ENCODE measurements around the gene DEAF1.
"Not testable (repeated sequence)": the region's sequence is repeated elsewhere in the genome, so short reads cannot be mapped to it uniquely, and the experiment has no call there.

Gene DEAF1

DNA sequence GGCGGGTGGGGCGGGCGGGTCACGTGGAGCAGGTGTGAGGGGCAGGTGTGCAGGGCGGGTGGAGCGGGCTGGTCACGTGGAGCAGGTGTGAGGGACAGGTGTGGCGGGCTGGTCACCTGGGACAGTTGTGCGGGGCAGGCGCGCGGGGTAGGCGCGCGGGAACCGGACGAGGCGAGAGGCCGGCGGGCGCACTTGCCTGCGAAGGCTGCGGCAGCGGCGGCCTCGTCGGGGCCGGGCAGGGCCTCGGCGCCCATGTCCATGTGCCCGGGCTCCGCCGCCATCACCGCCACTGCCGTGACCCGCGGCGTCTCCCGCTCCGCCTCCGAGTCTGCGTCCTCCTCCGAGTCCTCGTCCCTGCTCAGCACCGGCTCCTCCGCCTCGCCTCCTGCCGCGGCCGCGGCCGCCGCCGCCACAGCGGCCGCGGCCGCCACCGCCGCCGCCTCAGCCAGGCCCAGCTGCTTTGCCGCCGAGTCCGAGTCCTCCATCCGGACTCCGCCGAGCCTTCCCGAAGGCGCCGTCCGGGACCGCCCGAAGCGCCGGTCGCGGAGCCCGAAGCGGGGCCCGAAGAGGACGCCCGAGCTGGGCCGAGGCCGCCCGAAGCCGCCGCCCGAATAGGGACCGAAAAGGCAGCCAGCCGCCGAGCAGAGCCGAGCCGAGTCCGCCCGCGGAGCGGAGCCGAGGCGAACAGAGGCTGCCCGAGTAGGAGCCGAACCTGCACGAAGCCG is at the start of gene DEAF1:
Gene DEAF1, minus strand, starts transcription at position 660 of the 725 bp plus-strand sequence. Its CDS starts 175 bp downstream, at position 485.
- H4K20me1 ChIP-seq (ENCODE audit: insufficient read depth) = no peaks in the 10 kb centered on the region
- peak within 1 kb of the TSS; percentile 74 for H2AFZ ChIP-seq (ENCODE audit: low read depth)
- H3K9ac ChIP-seq = peak within 1 kb of the TSS; percentile 99
- TF ChIP-seq, protein P1, sequence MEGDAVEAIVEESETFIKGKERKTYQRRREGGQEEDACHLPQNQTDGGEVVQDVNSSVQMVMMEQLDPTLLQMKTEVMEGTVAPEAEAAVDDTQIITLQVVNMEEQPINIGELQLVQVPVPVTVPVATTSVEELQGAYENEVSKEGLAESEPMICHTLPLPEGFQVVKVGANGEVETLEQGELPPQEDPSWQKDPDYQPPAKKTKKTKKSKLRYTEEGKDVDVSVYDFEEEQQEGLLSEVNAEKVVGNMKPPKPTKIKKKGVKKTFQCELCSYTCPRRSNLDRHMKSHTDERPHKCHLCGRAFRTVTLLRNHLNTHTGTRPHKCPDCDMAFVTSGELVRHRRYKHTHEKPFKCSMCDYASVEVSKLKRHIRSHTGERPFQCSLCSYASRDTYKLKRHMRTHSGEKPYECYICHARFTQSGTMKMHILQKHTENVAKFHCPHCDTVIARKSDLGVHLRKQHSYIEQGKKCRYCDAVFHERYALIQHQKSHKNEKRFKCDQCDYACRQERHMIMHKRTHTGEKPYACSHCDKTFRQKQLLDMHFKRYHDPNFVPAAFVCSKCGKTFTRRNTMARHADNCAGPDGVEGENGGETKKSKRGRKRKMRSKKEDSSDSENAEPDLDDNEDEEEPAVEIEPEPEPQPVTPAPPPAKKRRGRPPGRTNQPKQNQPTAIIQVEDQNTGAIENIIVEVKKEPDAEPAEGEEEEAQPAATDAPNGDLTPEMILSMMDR (conservative IDR thresholded peaks at IDR 0.05; ENCODE audit: low read depth, low read length) = no peak
- peaks cover 30% of the 10 kb centered on the region for H3K4me1 ChIP-seq (ENCODE audit: low read depth, poor library complexity, severe bottlenecking)
- H3K79me2 ChIP-seq (ENCODE audit: insufficient read depth, low read depth) = peaks cover 53% of the 10 kb centered on the region
- H3K27me3 ChIP-seq (ENCODE audit: insufficient read depth, low read depth) = no peaks in the 10 kb centered on the region
- H3K4me2 ChIP-seq = peak within 1 kb of the TSS; percentile 71
- H3K4me3 ChIP-seq (IDR thresholded peaks at IDR 0.05; ENCODE audit: insufficient read depth, low read depth, low read length) = no peak within 1 kb of the TSS
- no peaks in the 10 kb centered on the region for H3K36me3 ChIP-seq (ENCODE audit: insufficient read depth)
- peak within 1 kb of the TSS; percentile 100 for H3K27ac ChIP-seq

DNA sequence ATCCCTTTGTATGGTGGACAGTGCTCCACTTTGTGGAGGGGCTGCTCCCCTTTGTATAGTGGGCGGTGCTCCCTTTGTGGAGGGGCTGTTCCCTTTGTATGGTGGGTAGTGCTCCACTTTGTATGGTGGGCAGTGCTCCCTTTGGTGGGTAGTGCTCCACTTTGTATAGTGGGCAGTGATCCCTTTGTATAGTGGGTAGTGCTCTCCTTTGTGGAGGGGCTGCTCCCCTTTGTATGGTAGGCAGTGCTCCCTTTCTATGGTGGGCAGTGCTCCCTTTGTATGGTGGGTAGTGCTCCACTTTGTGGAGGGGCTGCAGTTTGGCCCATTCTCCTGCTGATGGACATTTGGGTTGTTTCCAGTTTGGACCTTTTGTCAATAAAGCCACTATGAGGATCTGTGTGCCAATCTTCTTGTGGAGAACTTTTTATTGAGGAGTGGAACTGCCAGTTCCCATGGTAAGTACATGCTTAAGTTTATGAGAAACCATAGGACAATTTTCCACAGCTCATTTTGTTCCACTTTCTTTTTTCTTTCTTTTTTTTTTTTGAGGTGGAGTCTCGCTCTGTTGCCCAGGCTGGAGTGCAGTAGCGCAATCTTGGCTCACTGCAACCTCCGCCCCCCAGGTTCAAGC is 47.7 kb upstream of the DEAF1 start:
- Histone ChIP-seq H3K27me3 (ENCODE audit: insufficient read depth, low read depth) (peaks cover 13% of the 10 kb centered on the region; the same call in 1 of the 2 replicates), H3K79me2 (ENCODE audit: insufficient read depth, low read depth) (peaks cover 4% of the 10 kb centered on the region; the same call in 1 of the 2 replicates), H2AFZ (ENCODE audit: low read depth) (no peak overlapping the region), H3K36me3 (ENCODE audit: insufficient read depth) (no peaks in the 10 kb centered on the region), H3K9ac (no peak overlapping the region), H3K4me1 (ENCODE audit: low read depth, poor library complexity, severe bottlenecking) (peaks cover 13% of the 10 kb centered on the region), H3K27ac (no peak overlapping the region), H4K20me1 (ENCODE audit: insufficient read depth) (no peaks in the 10 kb centered on the region), H3K4me2 (no peak overlapping the region), H3K4me3 (IDR thresholded peaks at IDR 0.05; ENCODE audit: insufficient read depth, low read depth, low read length) (no peak overlapping the region)
- TF ChIP-seq, protein P1 (conservative IDR thresholded peaks at IDR 0.05; ENCODE audit: low read depth, low read length) = no peak

DNA sequence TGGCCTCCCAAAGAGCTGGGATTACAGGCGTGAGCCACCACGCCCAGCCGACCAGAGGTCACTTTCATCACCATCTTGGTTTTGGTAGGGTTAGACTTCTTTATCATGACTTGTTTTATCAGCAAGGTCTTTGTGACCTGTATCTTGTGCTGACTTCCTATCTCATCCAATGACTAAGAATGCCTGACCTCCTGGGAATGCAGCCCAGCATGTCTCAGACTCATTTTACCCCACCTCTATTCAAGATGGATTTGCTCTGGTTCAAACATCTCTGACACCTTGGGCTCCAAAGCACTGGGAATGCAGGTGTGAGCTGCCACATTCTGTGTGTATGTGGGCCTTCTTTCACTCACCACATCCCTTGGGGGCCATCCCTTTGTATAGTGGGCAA is 47.1 kb upstream of the DEAF1 start:
- Histone ChIP-seq H3K27ac (no peak overlapping the region), H3K9ac (no peak overlapping the region), H3K27me3 (ENCODE audit: insufficient read depth, low read depth) (peaks cover 19% of the 10 kb centered on the region), H2AFZ (ENCODE audit: low read depth) (no peak overlapping the region), H3K79me2 (ENCODE audit: insufficient read depth, low read depth) (no peaks in the 10 kb centered on the region; the same call in 1 of the 2 replicates), H4K20me1 (ENCODE audit: insufficient read depth) (no peaks in the 10 kb centered on the region), H3K4me1 (ENCODE audit: low read depth, poor library complexity, severe bottlenecking) (peaks cover 13% of the 10 kb centered on the region), H3K36me3 (ENCODE audit: insufficient read depth) (no peaks in the 10 kb centered on the region), H3K4me2 (no peak overlapping the region), H3K4me3 (IDR thresholded peaks at IDR 0.05; ENCODE audit: insufficient read depth, low read depth, low read length) (no peak overlapping the region)
- TF ChIP-seq, protein P1 (conservative IDR thresholded peaks at IDR 0.05; ENCODE audit: low read depth, low read length) = no peak

- H3K4me3 ChIP-seq (IDR thresholded peaks at IDR 0.05; ENCODE audit: insufficient read depth, low read depth, low read length); H3K79me2 ChIP-seq (ENCODE audit: insufficient read depth, low read depth); H3K27ac ChIP-seq; H4K20me1 ChIP-seq (ENCODE audit: insufficient read depth); H3K4me2 ChIP-seq; H3K36me3 ChIP-seq (ENCODE audit: insufficient read depth); H3K9ac ChIP-seq; H3K4me1 ChIP-seq (ENCODE audit: low read depth, poor library complexity, severe bottlenecking); H2AFZ ChIP-seq (ENCODE audit: low read depth): not testable (repeated sequence)
- peaks cover 33% of the 10 kb centered on the region for H3K27me3 ChIP-seq (ENCODE audit: insufficient read depth, low read depth)
Observed at GRCh38 chr11:737899-738298, 42.9 kb upstream of the DEAF1 start.

- no peak overlapping the region for H2AFZ ChIP-seq (ENCODE audit: low read depth)
- TF ChIP-seq, protein P1 (conservative IDR thresholded peaks at IDR 0.05; ENCODE audit: low read depth, low read length) = no peak
- peaks cover 38% of the 10 kb centered on the region for H3K27me3 ChIP-seq (ENCODE audit: insufficient read depth, low read depth)
- no peaks in the 10 kb centered on the region for H3K4me1 ChIP-seq (ENCODE audit: low read depth, poor library complexity, severe bottlenecking)
- H3K4me3 ChIP-seq (IDR thresholded peaks at IDR 0.05; ENCODE audit: insufficient read depth, low read depth, low read length) = no peak overlapping the region
- no peaks in the 10 kb centered on the region for H3K36me3 ChIP-seq (ENCODE audit: insufficient read depth)
- no peak overlapping the region for H3K9ac ChIP-seq
- no peak overlapping the region for H3K27ac ChIP-seq
- no peaks in the 10 kb centered on the region for H3K79me2 ChIP-seq (ENCODE audit: insufficient read depth, low read depth)
- no peak overlapping the region for H3K4me2 ChIP-seq
- H4K20me1 ChIP-seq (ENCODE audit: insufficient read depth) = no peaks in the 10 kb centered on the region
Observed at GRCh38 chr11:737366-737765, 42.3 kb upstream of the DEAF1 start.

- H3K27ac ChIP-seq, H3K9ac ChIP-seq: not testable (repeated sequence)
Observed at GRCh38 chr11:734541-734940, 39.5 kb upstream of the DEAF1 start.

More at GRCh38 chr11:734541-734940, 39.5 kb upstream of the DEAF1 start:
- H3K4me3 ChIP-seq (IDR thresholded peaks at IDR 0.05; ENCODE audit: insufficient read depth, low read depth, low read length); H3K79me2 ChIP-seq (ENCODE audit: insufficient read depth, low read depth); H3K4me1 ChIP-seq (ENCODE audit: low read depth, poor library complexity, severe bottlenecking); H3K36me3 ChIP-seq (ENCODE audit: insufficient read depth); H3K4me2 ChIP-seq; H2AFZ ChIP-seq (ENCODE audit: low read depth); H4K20me1 ChIP-seq (ENCODE audit: insufficient read depth): not testable (repeated sequence)
- H3K27me3 ChIP-seq (ENCODE audit: insufficient read depth, low read depth) = peaks cover 42% of the 10 kb centered on the region

All from KMS-11 (cell line).